GM12878 (cell line): ENCODE measurements around the gene MARCHF4. TPM values are rescaled to one million over a fixed set of nuclear protein-coding genes. Genes with fewer than 3 reads are reported as not detected.

Source experiments
- ATAC-seq: fragments of 200-7000 bp; cut with Tn5 transposase; 3 replicates; pipeline ENCODE4 v1.9.1; 2020; ENCODE audit warnings: mild to moderate bottlenecking, moderate library complexity
- Bru-seq: library from RNA; stranded (reverse); fragments of 400-500 nt; gene quantifications from one replicate; lab custom pipeline; 2021; lab: Mats Ljungman, UMichigan
- BruChase-seq, 2 experiments: library from RNA; stranded (reverse); fragments of 400-500 nt; gene quantifications; one replicate each; lab custom pipeline; 2021; lab: Mats Ljungman, UMichigan
- BruUV-seq: library from RNA; stranded (reverse); fragments of 400-500 nt; replicated peaks from 2 replicates; lab custom pipeline; 2021; lab: Mats Ljungman, UMichigan
- CTCF ChIA-PET: fragments of 300-600 bp; sonication (Branson Sonifier 250); formaldehyde crosslinking; extraction: SDS; loops from one replicate; lab custom pipeline; 2021; ENCODE audit warnings: inconsistent platforms; lab: Yijun Ruan, JAX
- POLR2A ChIA-PET: fragments of 350-600 bp; formaldehyde crosslinking; extraction: SDS; loops from one replicate; lab custom pipeline; 2021; ENCODE audit warnings: inconsistent platforms; lab: Charles Lee
- RAD21 ChIA-PET: fragments of 300-600 bp; sonication (Branson Sonifier 250); formaldehyde crosslinking; loops from one replicate; lab custom pipeline; 2023; ENCODE audit warnings: antibody characterized with exemption; ENCODE audit not compliant: unreplicated experiment; lab: Charles Lee
- SMC1A ChIA-PET: fragments of 300-600 bp; sonication (Branson Sonifier 250); formaldehyde crosslinking; loops from one replicate; lab custom pipeline; 2023; ENCODE audit not compliant: unreplicated experiment, uncharacterized antibody; lab: Charles Lee
- DNase-seq: peaks from one replicate; pipeline ENCODE4 v3.0.0-alpha.2; 2011; ENCODE audit warnings: low read depth, low spot score
- FAIRE-seq: peaks from 3 replicates; lab custom pipeline; 2011; peaks lifted over from hg19 to GRCh38; lab: Jason Lieb, UNC
- H2AFZ ChIP-seq: 2 replicates; pipeline ENCODE4 v1.6.0; 2011; ENCODE audit warnings: low read depth, low read length, control low read depth; ENCODE audit not compliant: control insufficient read depth
- H3K27ac ChIP-seq: 2 replicates; pipeline ENCODE4 v1.5.1; 2011; ENCODE audit warnings: control low read depth; ENCODE audit not compliant: control insufficient read depth, insufficient read depth
- H3K27me3 ChIP-seq, 2 experiments: replicated peaks in 1 of 2; 2 replicates each; pipeline versions ENCODE4 v1.6.0 to v1.6.1; 2011; ENCODE audit warnings: low read length in 1 of 2; ENCODE audit not compliant: control insufficient read depth in 2 of 2, insufficient read depth in 2 of 2
- H3K36me3 ChIP-seq, 2 experiments: 2 replicates each; pipeline ENCODE4 v1.5.1; 2011; ENCODE audit warnings: low read length in 1 of 2; ENCODE audit not compliant: control insufficient read depth in 2 of 2, insufficient read depth in 2 of 2
- H3K4me1 ChIP-seq: 2 replicates; pipeline ENCODE4 v1.6.1; 2011; ENCODE audit warnings: mild to moderate bottlenecking, low read length, moderate library complexity, mixed read lengths; ENCODE audit not compliant: control insufficient read depth, insufficient read depth
- H3K4me2 ChIP-seq: 2 replicates; pipeline ENCODE4 v1.6.0; 2011; ENCODE audit warnings: control low read depth; ENCODE audit not compliant: control insufficient read depth, insufficient read depth
- H3K4me3 ChIP-seq: fragments of 200-600 bp; sonication (generic); 2 replicates; pipeline ENCODE4 v1.5.1; 2016
- H3K79me2 ChIP-seq: 2 replicates; pipeline ENCODE4 v1.6.0; 2011; ENCODE audit warnings: low read length; ENCODE audit not compliant: control insufficient read depth, insufficient read depth
- H3K9ac ChIP-seq: 2 replicates; pipeline ENCODE4 v1.8.0; 2011; ENCODE audit warnings: low read length, control low read depth, mixed read lengths; ENCODE audit not compliant: control insufficient read depth, insufficient read depth
- H3K9me3 ChIP-seq: replicated peaks from 3 replicates; pipeline ENCODE4 v1.5.1; 2011; ENCODE audit warnings: mild to moderate bottlenecking, low read length; ENCODE audit not compliant: control insufficient read depth, insufficient read depth
- H4K20me1 ChIP-seq: 2 replicates; pipeline ENCODE4 v1.6.0; 2011; ENCODE audit not compliant: control insufficient read depth, insufficient read depth
- BHLHE40 ChIP-seq, 2 experiments: fragments of 450-650 bp in 1 of 2; IDR thresholded peaks; 2 replicates each; pipeline ENCODE4 v1.6.1; 2011 to 2017; ENCODE audit warnings: low read depth in 2 of 2, borderline replicate concordance in 1 of 2, improper control_type of control experiment in 1 of 2, low read length in 1 of 2, mild to moderate bottlenecking in 1 of 2
- CHD2 ChIP-seq: IDR thresholded peaks from 2 replicates; pipeline ENCODE4 v1.6.1; 2011; ENCODE audit warnings: low read depth, low read length, improper control_type of control experiment, borderline replicate concordance
- CREM ChIP-seq: IDR thresholded peaks from 2 replicates; pipeline ENCODE4 v1.6.1; 2014; ENCODE audit warnings: antibody characterized with exemption, low read depth
- SUZ12 ChIP-seq: fragments of 200-600 bp; sonication (generic); IDR thresholded peaks from one replicate; pipeline ENCODE4 v1.6.1; 2018; ENCODE audit warnings: antibody characterized with exemption, mild to moderate bottlenecking; ENCODE audit not compliant: unreplicated experiment
- WGBS: methylation state at CpG from one replicate; pipeline ENCODE4 v1.1.6; 2016; ENCODE audit warnings: low lambda C conversion rate; ENCODE audit not compliant: insufficient replicate concordance, insufficient coverage; ENCODE audit errors: missing lambda C conversion rate; 5-methylcytosine and 5-hydroxymethylcytosine counted together
- in situ Hi-C: fragments of 300-500 bp; cut with MboI; formaldehyde crosslinking; loops from 9 replicates; pipeline ENCODE4 v1.14.3; 2018; ENCODE audit warnings: mixed read lengths
- intact Hi-C: fragments of 100-400 bp; cut with micrococcal nuclease; formaldehyde crosslinking; loops from one replicate; pipeline ENCODE4 v1.14.2; 2022; ENCODE audit not compliant: unreplicated experiment
- long read RNA-seq, 2 experiments: library from polyadenylated mRNA; unstranded; transcript quantifications; one replicate each; pipeline ENCODE4 v2.0.0, GENCODE V29; 2019 to 2020
- polyA minus RNA-seq, 3 experiments: library from RNA; depleted of rRNA, polyadenylated mRNA; stranded (reverse); fragments of >200 nt; gene quantifications; 2 replicates each; pipeline ENCODE4 v1.2.3, GENCODE V29; 2011
- polyA plus RNA-seq, 11 experiments: library from polyadenylated mRNA; depleted of rRNA in 4 of 11; unstranded in 6 of 11; stranded (reverse) in 5 of 11; fragments of >200 nt; fragmentation: Nextera tagmentation in 4 of 11; fragmentation: Illumina TruSeq in 1 of 11; extraction: Ambion mirVana in 4 of 11; extraction: Trizol in 1 of 11; gene quantifications; 1 replicate in 1 of 11; 2 replicates in 10 of 11; pipeline versions ENCODE4 v1.2.1 to v1.2.3, GENCODE V29; 2011 to 2016; ENCODE audit warnings: inconsistent platforms in 2 of 11, missing spikeins in 2 of 11, low read depth in 1 of 11
- total RNA-seq, 4 experiments: library from RNA; depleted of rRNA in 3 of 4; stranded (reverse); fragments of >200 nt in 3 of 4; fragmentation: Illumina TruSeq in 1 of 4; extraction: Trizol in 1 of 4; gene quantifications; 2 replicates each; pipeline versions ENCODE4 v1.2.1 to v1.2.3, GENCODE V29; 2013 to 2021
- TF ChIP-seq, protein P1 (sequence below): fragments of 450-650 bp; conservative IDR thresholded peaks from 2 replicates; pipeline ENCODE4 v1.6.1; 2017; ENCODE audit warnings: mild to moderate bottlenecking, moderate library complexity
- TF ChIP-seq, protein P2 (sequence below): IDR thresholded peaks from 2 replicates; pipeline ENCODE4 v1.6.1; 2012; ENCODE audit warnings: mild to moderate bottlenecking, low read depth, low read length
- TF ChIP-seq, protein P3 (sequence below): IDR thresholded peaks from 2 replicates; pipeline ENCODE4 v1.6.1; 2012; ENCODE audit warnings: low read depth, low read length, improper control_type of control experiment

Gene MARCHF4, protein sequence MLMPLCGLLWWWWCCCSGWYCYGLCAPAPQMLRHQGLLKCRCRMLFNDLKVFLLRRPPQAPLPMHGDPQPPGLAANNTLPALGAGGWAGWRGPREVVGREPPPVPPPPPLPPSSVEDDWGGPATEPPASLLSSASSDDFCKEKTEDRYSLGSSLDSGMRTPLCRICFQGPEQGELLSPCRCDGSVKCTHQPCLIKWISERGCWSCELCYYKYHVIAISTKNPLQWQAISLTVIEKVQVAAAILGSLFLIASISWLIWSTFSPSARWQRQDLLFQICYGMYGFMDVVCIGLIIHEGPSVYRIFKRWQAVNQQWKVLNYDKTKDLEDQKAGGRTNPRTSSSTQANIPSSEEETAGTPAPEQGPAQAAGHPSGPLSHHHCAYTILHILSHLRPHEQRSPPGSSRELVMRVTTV
- not detected in 2 replicates for total RNA-seq (2013; cell fraction: nucleolus; rRNA removed)
- not detected in 2 replicates for total RNA-seq (2014; rRNA removed)
- total RNA-seq (2014; rRNA removed; fragmentation: Illumina TruSeq; extraction: Trizol), result not detected in 2 replicates
- not detected in 2 replicates for total RNA-seq (2021)
- polyA plus RNA-seq (2011; ENCODE audit: low read depth), result not detected
- not detected in 2 replicates for polyA plus RNA-seq (2011; rRNA removed)
- not detected in 2 replicates for polyA plus RNA-seq (2011; cell fraction: cytosol; rRNA removed)
- not detected in 2 replicates for polyA plus RNA-seq (2011; cell fraction: nucleus; rRNA removed)
- not detected in 2 replicates for polyA plus RNA-seq (2012)
- polyA plus RNA-seq (2014; fragmentation: Illumina TruSeq; extraction: Trizol), result not detected in 2 replicates
- polyA plus RNA-seq (2014; fragmentation: Nextera tagmentation; extraction: Ambion mirVana), result not detected
- polyA plus RNA-seq (2014; rRNA removed), result not detected in 2 replicates
- polyA plus RNA-seq (2016; fragmentation: Nextera tagmentation; extraction: Ambion mirVana), result not detected
- not detected in 2 replicates for polyA minus RNA-seq (2011; rRNA and poly(A)+ RNA removed)
- not detected in 2 replicates for polyA minus RNA-seq (2011; cell fraction: cytosol; rRNA and poly(A)+ RNA removed)
- polyA minus RNA-seq (2011; cell fraction: nucleus; rRNA and poly(A)+ RNA removed), result not detected in 2 replicates
- percentile 3 among the genes with signal in this experiment for Bru-seq, nascent RNA
- BruChase-seq, experiment 1, labeled RNA remaining after a 6-hour chase, result percentile 2 among the genes with signal in this experiment
- percentile 2 among the genes with signal in this experiment for BruChase-seq, experiment 2, labeled RNA remaining after a 2-hour chase
- long read RNA-seq, experiment 1, result 0 reads
- long read RNA-seq, experiment 2, result 0 reads

DNA sequence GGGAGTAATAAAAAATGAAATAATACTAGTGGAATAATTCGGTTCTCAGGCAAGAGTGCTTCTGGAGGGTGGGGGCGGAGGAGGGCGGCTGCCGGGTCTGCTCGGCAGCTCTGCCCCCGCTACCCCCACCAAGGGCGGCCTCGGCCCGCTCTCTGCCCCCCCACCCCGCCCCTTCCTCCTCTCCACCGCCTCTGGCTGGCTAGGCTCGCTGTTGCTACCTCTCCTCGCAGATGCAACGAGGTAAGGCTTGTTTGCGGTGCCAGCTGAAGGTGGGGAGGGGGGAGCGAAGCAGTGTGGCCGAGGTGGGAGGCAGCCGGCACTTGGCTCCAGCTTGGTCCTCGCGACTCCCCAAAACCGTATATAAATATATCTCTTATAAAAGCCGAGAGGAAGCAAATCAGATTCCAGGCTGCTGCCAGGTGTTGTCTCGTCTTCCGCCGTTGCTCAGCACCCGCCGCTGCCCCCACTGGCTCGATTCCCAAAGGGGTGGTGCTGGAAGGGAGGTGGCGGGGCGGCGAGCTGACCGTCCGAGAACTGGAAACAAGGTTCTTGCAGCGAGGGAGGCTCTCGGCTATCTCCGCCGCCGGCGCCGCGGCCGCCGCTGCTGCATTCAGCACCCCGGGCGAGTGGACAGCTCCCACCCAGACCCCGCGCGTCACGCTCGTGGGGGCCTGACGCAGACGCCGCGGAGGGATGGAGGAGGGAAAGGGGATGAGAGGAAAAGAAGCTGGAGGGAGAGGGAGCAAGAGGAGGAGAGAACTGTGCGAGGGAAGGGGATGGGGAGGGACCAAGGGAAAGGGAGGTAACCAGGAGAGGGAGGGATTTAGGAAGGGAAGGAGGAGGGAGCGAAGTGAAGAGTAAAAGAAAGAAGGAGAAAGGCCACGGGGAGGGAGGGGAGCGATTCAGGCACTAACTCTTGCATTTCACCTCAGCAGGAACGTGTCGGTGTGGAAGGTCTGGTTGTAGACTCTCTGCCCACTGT is at the start of gene MARCHF4:
Gene MARCHF4, minus strand, starts transcription at position 763 of the 982 bp plus-strand sequence. CDS start 2,223 bp downstream, outside the sequence.
- no peaks in the 10 kb centered on the region for H3K9me3 ChIP-seq
- H3K27ac ChIP-seq, result no peak within 1 kb of the TSS
- SMC1A ChIA-PET, result no interaction called here
- H3K36me3 ChIP-seq, result no peaks in the 10 kb centered on the region
- no peaks in the 10 kb centered on the region for H3K79me2 ChIP-seq
- no peak within 1 kb of the TSS for H3K4me3 ChIP-seq
- FAIRE-seq, result no peak
- no peak within 1 kb of the TSS for H2AFZ ChIP-seq
- ATAC-seq, result peak; percentile 61
- POLR2A ChIA-PET, result no interaction called here
- RAD21 ChIA-PET, result no interaction called here
- no TSS peak for BruUV-seq
- H4K20me1 ChIP-seq, result no peaks in the 10 kb centered on the region
- peaks cover 4 to 6% of the 10 kb centered on the region in 2 experiments; a peak in 3 of 4 replicates for H3K27me3 ChIP-seq
- H3K4me2 ChIP-seq, result no peak within 1 kb of the TSS
- intact Hi-C loops, result no loop called here
- no peak for DNase-seq
- CTCF ChIA-PET, result interaction anchor here (1.2 kb wide), 1 partner anchor 13 kb away, joined by 3 read pairs; no protein-coding TSS in a partner anchor
- H3K9ac ChIP-seq, result no peak within 1 kb of the TSS
- H3K4me1 ChIP-seq, result no peaks in the 10 kb centered on the region
- in situ Hi-C loops, result no loop called here
- WGBS, result 19% methylated on average over 29 of the region's 60 CpGs
- TF ChIP-seq, protein P1, sequence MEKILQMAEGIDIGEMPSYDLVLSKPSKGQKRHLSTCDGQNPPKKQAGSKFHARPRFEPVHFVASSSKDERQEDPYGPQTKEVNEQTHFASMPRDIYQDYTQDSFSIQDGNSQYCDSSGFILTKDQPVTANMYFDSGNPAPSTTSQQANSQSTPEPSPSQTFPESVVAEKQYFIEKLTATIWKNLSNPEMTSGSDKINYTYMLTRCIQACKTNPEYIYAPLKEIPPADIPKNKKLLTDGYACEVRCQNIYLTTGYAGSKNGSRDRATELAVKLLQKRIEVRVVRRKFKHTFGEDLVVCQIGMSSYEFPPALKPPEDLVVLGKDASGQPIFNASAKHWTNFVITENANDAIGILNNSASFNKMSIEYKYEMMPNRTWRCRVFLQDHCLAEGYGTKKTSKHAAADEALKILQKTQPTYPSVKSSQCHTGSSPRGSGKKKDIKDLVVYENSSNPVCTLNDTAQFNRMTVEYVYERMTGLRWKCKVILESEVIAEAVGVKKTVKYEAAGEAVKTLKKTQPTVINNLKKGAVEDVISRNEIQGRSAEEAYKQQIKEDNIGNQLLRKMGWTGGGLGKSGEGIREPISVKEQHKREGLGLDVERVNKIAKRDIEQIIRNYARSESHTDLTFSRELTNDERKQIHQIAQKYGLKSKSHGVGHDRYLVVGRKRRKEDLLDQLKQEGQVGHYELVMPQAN, result no peak
- TF ChIP-seq CREM (peak; percentile 38; the same call in 1 of the 2 replicates), CHD2 (no peak), SUZ12 (peak; percentile 44), BHLHE40 (IDR thresholded peaks at IDR 0.05; ENCODE audit: borderline replicate concordance in 1 of 2, low read depth in 2 of 2, low read length in 1 of 2) (0 out of 4 replicates have a peak, but pooled peaks of 1 of the 2 experiments have one; percentile 9)
- TF ChIP-seq, protein P2, sequence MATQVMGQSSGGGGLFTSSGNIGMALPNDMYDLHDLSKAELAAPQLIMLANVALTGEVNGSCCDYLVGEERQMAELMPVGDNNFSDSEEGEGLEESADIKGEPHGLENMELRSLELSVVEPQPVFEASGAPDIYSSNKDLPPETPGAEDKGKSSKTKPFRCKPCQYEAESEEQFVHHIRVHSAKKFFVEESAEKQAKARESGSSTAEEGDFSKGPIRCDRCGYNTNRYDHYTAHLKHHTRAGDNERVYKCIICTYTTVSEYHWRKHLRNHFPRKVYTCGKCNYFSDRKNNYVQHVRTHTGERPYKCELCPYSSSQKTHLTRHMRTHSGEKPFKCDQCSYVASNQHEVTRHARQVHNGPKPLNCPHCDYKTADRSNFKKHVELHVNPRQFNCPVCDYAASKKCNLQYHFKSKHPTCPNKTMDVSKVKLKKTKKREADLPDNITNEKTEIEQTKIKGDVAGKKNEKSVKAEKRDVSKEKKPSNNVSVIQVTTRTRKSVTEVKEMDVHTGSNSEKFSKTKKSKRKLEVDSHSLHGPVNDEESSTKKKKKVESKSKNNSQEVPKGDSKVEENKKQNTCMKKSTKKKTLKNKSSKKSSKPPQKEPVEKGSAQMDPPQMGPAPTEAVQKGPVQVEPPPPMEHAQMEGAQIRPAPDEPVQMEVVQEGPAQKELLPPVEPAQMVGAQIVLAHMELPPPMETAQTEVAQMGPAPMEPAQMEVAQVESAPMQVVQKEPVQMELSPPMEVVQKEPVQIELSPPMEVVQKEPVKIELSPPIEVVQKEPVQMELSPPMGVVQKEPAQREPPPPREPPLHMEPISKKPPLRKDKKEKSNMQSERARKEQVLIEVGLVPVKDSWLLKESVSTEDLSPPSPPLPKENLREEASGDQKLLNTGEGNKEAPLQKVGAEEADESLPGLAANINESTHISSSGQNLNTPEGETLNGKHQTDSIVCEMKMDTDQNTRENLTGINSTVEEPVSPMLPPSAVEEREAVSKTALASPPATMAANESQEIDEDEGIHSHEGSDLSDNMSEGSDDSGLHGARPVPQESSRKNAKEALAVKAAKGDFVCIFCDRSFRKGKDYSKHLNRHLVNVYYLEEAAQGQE, result peak; percentile 98
- TF ChIP-seq, protein P3, sequence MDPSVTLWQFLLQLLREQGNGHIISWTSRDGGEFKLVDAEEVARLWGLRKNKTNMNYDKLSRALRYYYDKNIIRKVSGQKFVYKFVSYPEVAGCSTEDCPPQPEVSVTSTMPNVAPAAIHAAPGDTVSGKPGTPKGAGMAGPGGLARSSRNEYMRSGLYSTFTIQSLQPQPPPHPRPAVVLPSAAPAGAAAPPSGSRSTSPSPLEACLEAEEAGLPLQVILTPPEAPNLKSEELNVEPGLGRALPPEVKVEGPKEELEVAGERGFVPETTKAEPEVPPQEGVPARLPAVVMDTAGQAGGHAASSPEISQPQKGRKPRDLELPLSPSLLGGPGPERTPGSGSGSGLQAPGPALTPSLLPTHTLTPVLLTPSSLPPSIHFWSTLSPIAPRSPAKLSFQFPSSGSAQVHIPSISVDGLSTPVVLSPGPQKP, result no peak
